MM.1S (cell line): ENCODE data around the gene KLRF2.

Experiments
- DNase-seq: peaks from one replicate; pipeline ENCODE4 v3.0.0-alpha.2; 2015
- H2AFZ ChIP-seq: fragments of 300-600 bp; sonication (generic); 2 replicates; pipeline ENCODE4 v1.6.0; 2016; ENCODE audit warnings: antibody characterized with exemption, low read length
- H3F3A ChIP-seq: fragments of 300-600 bp; sonication (generic); 2 replicates; pipeline ENCODE4 v1.6.1; 2016; ENCODE audit warnings: mild to moderate bottlenecking, antibody characterized with exemption, low read length, moderate library complexity, mixed read lengths; ENCODE audit not compliant: insufficient read depth
- H3K27ac ChIP-seq: fragments of 300-600 bp; sonication (generic); 2 replicates; pipeline ENCODE4 v1.5.1; 2016; ENCODE audit warnings: mild to moderate bottlenecking, low read length
- H3K27me3 ChIP-seq: fragments of 300-600 bp; sonication (generic); replicated peaks from 2 replicates; pipeline ENCODE4 v1.6.0; 2016; ENCODE audit warnings: low read length; ENCODE audit not compliant: insufficient read depth
- H3K36me3 ChIP-seq: fragments of 300-600 bp; sonication (generic); replicated peaks from 2 replicates; pipeline ENCODE4 v1.6.1; 2016; ENCODE audit warnings: mild to moderate bottlenecking, low read length, mixed read lengths; ENCODE audit not compliant: insufficient read depth
- H3K4me1 ChIP-seq: fragments of 300-600 bp; sonication (generic); 2 replicates; pipeline ENCODE4 v1.6.1; 2016; ENCODE audit warnings: low read length, mixed read lengths
- H3K4me2 ChIP-seq: fragments of 300-600 bp; sonication (generic); 2 replicates; pipeline ENCODE4 v1.6.0; 2016; ENCODE audit warnings: low read depth, low read length
- H3K4me3 ChIP-seq: fragments of 300-600 bp; sonication (generic); 2 replicates; pipeline ENCODE4 v1.5.1; 2016; ENCODE audit warnings: low read length, mixed read lengths
- H3K79me2 ChIP-seq: fragments of 300-600 bp; sonication (generic); 2 replicates; pipeline ENCODE4 v1.6.1; 2016; ENCODE audit warnings: mixed run types, low read length, mixed read lengths
- H3K9ac ChIP-seq: fragments of 300-600 bp; sonication (generic); 2 replicates; pipeline ENCODE4 v1.6.1; 2016; ENCODE audit warnings: low read length, mixed read lengths
- H3K9me2 ChIP-seq: fragments of 300-600 bp; sonication (generic); replicated peaks from 2 replicates; pipeline ENCODE4 v1.6.1; 2016; ENCODE audit warnings: mild to moderate bottlenecking, low read length, mixed read lengths; ENCODE audit not compliant: insufficient read depth
- H3K9me3 ChIP-seq: fragments of 300-600 bp; sonication (generic); replicated peaks from 2 replicates; pipeline ENCODE4 v1.6.1; 2016; ENCODE audit warnings: mild to moderate bottlenecking, low read length, mixed read lengths; ENCODE audit not compliant: insufficient read depth
- H4K20me1 ChIP-seq: fragments of 300-600 bp; sonication (generic); 2 replicates; pipeline ENCODE4 v1.6.1; 2016; ENCODE audit warnings: mild to moderate bottlenecking, low read length, moderate library complexity, mixed read lengths; ENCODE audit not compliant: insufficient read depth
- CTCF ChIP-seq: fragments of 300-600 bp; sonication (generic); IDR thresholded peaks from 2 replicates; pipeline ENCODE4 v1.5.1; 2016; ENCODE audit warnings: antibody characterized with exemption, low read length, mixed read lengths
- EZH2 ChIP-seq: fragments of 300-600 bp; sonication (generic); optimal IDR thresholded peaks from 2 replicates; pipeline ENCODE3; 2017; ENCODE audit warnings: low read depth, mild to moderate bottlenecking, antibody characterized with exemption, low read length, mixed read lengths
- EZH2phosphoT487 ChIP-seq: fragments of 300-600 bp; sonication (generic); IDR thresholded peaks from 2 replicates; pipeline ENCODE4 v1.6.1; 2018; ENCODE audit warnings: antibody characterized with exemption, low read length

KLRF2 gene

GRCh38 chr12:9868311-9868801, 12.9 kb upstream of the KLRF2 start:
- peaks cover 10% of the 10 kb centered on the region; the same call in 1 of the 2 replicates for H3F3A ChIP-seq
- no peak overlapping the region for H3K9ac ChIP-seq
- H3K9me2 ChIP-seq: no peaks in the 10 kb centered on the region
- no peaks in the 10 kb centered on the region for H3K36me3 ChIP-seq
- H3K4me3 ChIP-seq: no peak overlapping the region
- no peak for TF ChIP-seq CTCF
- TF ChIP-seq EZH2: no peak
- TF ChIP-seq EZH2phosphoT487: no peak
- no peak for DNase-seq
- peaks cover 9% of the 10 kb centered on the region; the same call in 1 of the 2 replicates for H3K4me1 ChIP-seq
- no peaks in the 10 kb centered on the region for H3K9me3 ChIP-seq
- no peak overlapping the region for H3K4me2 ChIP-seq
- H3K27me3 ChIP-seq: no peaks in the 10 kb centered on the region
- H2AFZ ChIP-seq: no peak overlapping the region
- no peaks in the 10 kb centered on the region for H4K20me1 ChIP-seq
- no peaks in the 10 kb centered on the region for H3K79me2 ChIP-seq
- H3K27ac ChIP-seq: no peak overlapping the region

- Histone ChIP-seq H3K79me2 (no peaks in the 10 kb centered on the region), H4K20me1 (no peaks in the 10 kb centered on the region), H3K36me3 (no peaks in the 10 kb centered on the region), H2AFZ (peak overlapping the region; percentile 96; the same call in 1 of the 2 replicates), H3K9me3 (no peaks in the 10 kb centered on the region), H3K9me2 (no peaks in the 10 kb centered on the region), H3K4me3 (peak overlapping the region; percentile 70), H3K27ac (no peak overlapping the region), H3K4me2 (peak overlapping the region; percentile 76), H3K4me1 (peaks cover 9% of the 10 kb centered on the region; the same call in 1 of the 2 replicates), H3F3A (peaks cover 10% of the 10 kb centered on the region; the same call in 1 of the 2 replicates), H3K9ac (no peak overlapping the region; the same call in 1 of the 2 replicates), H3K27me3 (no peaks in the 10 kb centered on the region)
- no peak for TF ChIP-seq EZH2
- no peak for TF ChIP-seq CTCF
- TF ChIP-seq EZH2phosphoT487: no peak
- DNase-seq: no peak
Observed at GRCh38 chr12:9868951-9869306, 12.4 kb upstream of the KLRF2 start.

GRCh38 chr12:9869307-9870161, 11.8 kb upstream of the KLRF2 start, which contains the start of gene CLEC2B:
Gene CLEC2B (minus strand): TSS chr12:9869354.
- H3K4me3 ChIP-seq: peak within 1 kb of the TSS; percentile 70
- H3K4me2 ChIP-seq: peak within 1 kb of the TSS; percentile 76
- H3K36me3 ChIP-seq: no peaks in the 10 kb centered on the region
- peak within 1 kb of the TSS; percentile 41; the same call in 1 of the 2 replicates for H3K27ac ChIP-seq
- H3K4me1 ChIP-seq: peaks cover 9% of the 10 kb centered on the region; the same call in 1 of the 2 replicates
- H3K79me2 ChIP-seq: no peaks in the 10 kb centered on the region
- H3K9me3 ChIP-seq: no peaks in the 10 kb centered on the region
- peak; percentile 67 for DNase-seq
- peak within 1 kb of the TSS; percentile 96 for H2AFZ ChIP-seq
- H3K9me2 ChIP-seq: no peaks in the 10 kb centered on the region
- TF ChIP-seq CTCF: no peak
- no peak for TF ChIP-seq EZH2
- TF ChIP-seq EZH2phosphoT487: no peak
- no peaks in the 10 kb centered on the region for H4K20me1 ChIP-seq
- H3K27me3 ChIP-seq: no peaks in the 10 kb centered on the region
- H3F3A ChIP-seq: peaks cover 10% of the 10 kb centered on the region; the same call in 1 of the 2 replicates
- peak within 1 kb of the TSS; percentile 52 for H3K9ac ChIP-seq
